HL-60 (cell line): ENCODE measurements around the gene NPHP4.

ENCODE experiments used
- DNase-seq, 2 experiments: peaks; one replicate each; pipeline ENCODE4 v3.0.0-alpha.2; 2010 to 2020; ENCODE audit warnings: low read depth in 1 of 2, low spot score in 1 of 2
- H3K27ac ChIP-seq: fragments of 250-450 bp; sonication (Bioruptor Pico); replicated peaks from 2 replicates; pipeline ENCODE4 v1.5.1; 2020; ENCODE audit warnings: mild to moderate bottlenecking, moderate library complexity
- H3K27me3 ChIP-seq: fragments of 250-450 bp; sonication (Bioruptor Pico); 2 replicates; pipeline ENCODE4 v1.5.1; 2021; ENCODE audit warnings: mild to moderate bottlenecking, moderate library complexity; ENCODE audit not compliant: insufficient read depth, poor library complexity, severe bottlenecking
- H3K4me3 ChIP-seq: replicated peaks from 2 replicates; pipeline ENCODE4 v1.5.1; 2011; ENCODE audit warnings: mild to moderate bottlenecking, control low read depth, low read length; ENCODE audit not compliant: insufficient read depth
- CTCF ChIP-seq: IDR thresholded peaks from one replicate; pipeline ENCODE4 v1.5.1; 2011; ENCODE audit warnings: low read length, control low read depth, inconsistent platforms; ENCODE audit not compliant: insufficient read depth
- GABPA ChIP-seq: IDR thresholded peaks from 2 replicates; pipeline ENCODE4 v1.6.1; 2012; ENCODE audit warnings: low read depth
- POLR2AphosphoS5 ChIP-seq: IDR thresholded peaks from 2 replicates; pipeline ENCODE4 v1.6.1; 2012; ENCODE audit warnings: low read depth
- REST ChIP-seq: IDR thresholded peaks from 2 replicates; pipeline ENCODE4 v1.6.1; 2012; ENCODE audit warnings: low read depth; ENCODE audit not compliant: insufficient replicate concordance
- SPI1 ChIP-seq: IDR thresholded peaks from 2 replicates; pipeline ENCODE4 v1.6.1; 2012; ENCODE audit warnings: low read depth, mild to moderate bottlenecking, borderline replicate concordance

NPHP4 gene

GRCh38 chr1:5886541-5887348 lies 105.5 kb downstream of the NPHP4 start:
- no peak overlapping the region for H3K4me3 ChIP-seq
- DNase-seq: no peak
- no peaks in the 10 kb centered on the region for H3K27me3 ChIP-seq
- H3K27ac ChIP-seq: no peak overlapping the region
- TF ChIP-seq SPI1 (no peak), GABPA (no peak), REST (no peak), CTCF (no peak), POLR2AphosphoS5 (no peak)

GRCh38 chr1:5886140-5886483 lies 106.1 kb downstream of the NPHP4 start:
- Histone ChIP-seq H3K27ac (no peak overlapping the region), H3K4me3 (no peak overlapping the region), H3K27me3 (no peaks in the 10 kb centered on the region)
- DNase-seq: no peak
- TF ChIP-seq POLR2AphosphoS5 (no peak), GABPA (no peak), CTCF (no peak), REST (no peak), SPI1 (no peak)

- Histone ChIP-seq H3K27ac (no peak overlapping the region), H3K27me3 (no peaks in the 10 kb centered on the region), H3K4me3 (no peak overlapping the region)
- TF ChIP-seq POLR2AphosphoS5 (no peak), SPI1 (no peak), GABPA (no peak), REST (no peak), CTCF (no peak)
- DNase-seq: no peak
Measured at GRCh38 chr1:5885471-5886139, 106.6 kb downstream of the NPHP4 start.
